Activated CD8-positive, alpha-beta memory T cell treated with anti-CD3 and anti-CD28 coated beads, Interleukin-2, amount 50 U/mL, for 1 hour (primary cell): ENCODE data around the gene NPB.
A peak's percentile ranks its signal among the peaks of the same experiment; 100 is the strongest.

ENCODE experiments used
- DNase-seq: peaks from one replicate; pipeline ENCODE4 v3.0.0-alpha.2; 2020; ENCODE audit errors: extremely low read depth

NPB gene

GRCh38 chr17:81869221-81870130, 32.6 kb upstream of the NPB start:
- DNase-seq, result no peak

GRCh38 chr17:81870131-81870980, 31.7 kb upstream of the NPB start:
- no peak for DNase-seq

- DNase-seq, result no peak
Measured at GRCh38 chr17:81870981-81871386, 31.1 kb upstream of the NPB start, which contains the start of gene ARHGDIA. Gene ARHGDIA, minus strand, starts transcription at chr17:81871337. Its CDS starts 1,407 bp downstream, at chr17:81869930.

- peak; percentile 89 for DNase-seq
Measured at GRCh38 chr17:81871387-81872230, 30.4 kb upstream of the NPB start.

GRCh38 chr17:81877569-81877968, 24.5 kb upstream of the NPB start:
- no peak for DNase-seq

- no peak for DNase-seq
Measured at GRCh38 chr17:81878294-81878693, 23.7 kb upstream of the NPB start.

GRCh38 chr17:81879121-81879520, 22.9 kb upstream of the NPB start:
- no peak for DNase-seq

- no peak for DNase-seq
Measured at GRCh38 chr17:81884520-81884919, 17.5 kb upstream of the NPB start.

- no peak for DNase-seq
Measured at GRCh38 chr17:81884968-81885367, 17.1 kb upstream of the NPB start.

GRCh38 chr17:81885454-81885853, 16.6 kb upstream of the NPB start:
- no peak for DNase-seq

GRCh38 chr17:81885869-81886548, 16.0 kb upstream of the NPB start:
- DNase-seq, result no peak

- no peak for DNase-seq
Measured at GRCh38 chr17:81888105-81888987, 13.7 kb upstream of the NPB start.

GRCh38 chr17:81888988-81889595, 12.9 kb upstream of the NPB start:
- DNase-seq, result no peak

- DNase-seq, result no peak
Measured at GRCh38 chr17:81889602-81890001, 12.4 kb upstream of the NPB start.

- DNase-seq, result no peak
Measured at GRCh38 chr17:81890447-81891302, 11.4 kb upstream of the NPB start.

GRCh38 chr17:81891303-81891552, 10.8 kb upstream of the NPB start:
- DNase-seq, result no peak

- no peak for DNase-seq
Measured at GRCh38 chr17:81895400-81895799, 6.6 kb upstream of the NPB start.

GRCh38 chr17:81898029-81898866, 3.8 kb upstream of the NPB start:
- no peak for DNase-seq
